Head of caudate nucleus (tissue), 42 donors: ENCODE measurements around the gene YIPF6.
"Not testable (repeated sequence)": the region's sequence is repeated elsewhere in the genome, so short reads cannot be mapped to it uniquely, and the experiment has no call there.

Experiments
- DNase-seq, 42 donors: peaks; one replicate each; pipeline versions ENCODE4 v3.0.0 to v3.0.0-alpha.2; 2020 to 2021; ENCODE audit warnings: mixed read lengths in 7 of 42
- intact Hi-C: fragments of 100-400 bp; cut with DNase I; formaldehyde crosslinking; loops from one replicate; pipeline ENCODE4 v1.15.0; 2022

YIPF6 gene

GRCh38 chrX:68499543-68500504 lies 973 bp downstream of the YIPF6 start:
- no peak for DNase-seq

GRCh38 chrX:68503836-68504636 lies 5.2 kb downstream of the YIPF6 start:
- intact Hi-C loops = no loop called here
- DNase-seq = peak in 5 of 42 donors; percentile 11 to 37 (median 16)

More at GRCh38 chrX:68499543-68500504, 973 bp downstream of the YIPF6 start:
- intact Hi-C loops = no loop called here

- DNase-seq = no peak
- intact Hi-C loops = no loop called here
Measured at GRCh38 chrX:68506649-68507048, 7.8 kb downstream of the YIPF6 start.

- intact Hi-C loops = no loop called here
Measured at GRCh38 chrX:68508799-68509198, 9.9 kb downstream of the YIPF6 start.

GRCh38 chrX:68511255-68511654 lies 12.4 kb downstream of the YIPF6 start:
- DNase-seq = peak in 21 of 42 donors; percentile 4 to 62 (median 31)
- intact Hi-C loops = no loop called here

More at GRCh38 chrX:68508799-68509198, 9.9 kb downstream of the YIPF6 start:
- no peak for DNase-seq

GRCh38 chrX:68524680-68525079 lies 25.8 kb downstream of the YIPF6 start:
- intact Hi-C loops, DNase-seq: not testable (repeated sequence)

GRCh38 chrX:68532831-68533533 lies 34.1 kb downstream of the YIPF6 start:
- intact Hi-C loops = no loop called here
- DNase-seq = no peak

- intact Hi-C loops = no loop called here
- no peak for DNase-seq
Measured at GRCh38 chrX:68533656-68534055, 34.8 kb downstream of the YIPF6 start.

GRCh38 chrX:68534691-68535090 lies 35.8 kb downstream of the YIPF6 start:
- intact Hi-C loops = no loop called here

GRCh38 chrX:68536429-68536828 lies 37.6 kb downstream of the YIPF6 start:
- DNase-seq = no peak
- intact Hi-C loops = no loop called here

More at GRCh38 chrX:68534691-68535090, 35.8 kb downstream of the YIPF6 start:
- DNase-seq = no peak

GRCh38 chrX:68536884-68537283 lies 38.0 kb downstream of the YIPF6 start:
- intact Hi-C loops = no loop called here

GRCh38 chrX:68550193-68550592 lies 51.3 kb downstream of the YIPF6 start:
- intact Hi-C loops = no loop called here
- DNase-seq = no peak

More at GRCh38 chrX:68536884-68537283, 38.0 kb downstream of the YIPF6 start:
- DNase-seq = no peak

- DNase-seq = no peak
- intact Hi-C loops = no loop called here
Measured at GRCh38 chrX:68556036-68556435, 57.2 kb downstream of the YIPF6 start.

GRCh38 chrX:68557126-68557525 lies 58.3 kb downstream of the YIPF6 start:
- DNase-seq, intact Hi-C loops: not testable (repeated sequence)

GRCh38 chrX:68559905-68560304 lies 61.1 kb downstream of the YIPF6 start:
- DNase-seq, intact Hi-C loops: not testable (repeated sequence)

- intact Hi-C loops = no loop called here
- DNase-seq = no peak
Measured at GRCh38 chrX:68568136-68568535, 69.3 kb downstream of the YIPF6 start.

- intact Hi-C loops = no loop called here
- DNase-seq = no peak
Measured at GRCh38 chrX:68570598-68570997, 71.7 kb downstream of the YIPF6 start.

GRCh38 chrX:68571292-68571609 lies 72.4 kb downstream of the YIPF6 start:
- intact Hi-C loops = no loop called here
- DNase-seq = peak in 2 of 42 donors; percentile 4 to 7

- DNase-seq = peak in 29 of 42 donors; percentile 1 to 76 (median 29)
Measured at GRCh38 chrX:68571610-68572311, 72.9 kb downstream of the YIPF6 start.

More at GRCh38 chrX:68571610-68572311, 72.9 kb downstream of the YIPF6 start:
- intact Hi-C loops = no loop called here
